ENCODE data around the gene SELENOH.
"Not testable (repeated sequence)": the region's sequence is repeated elsewhere in the genome, so short reads cannot be mapped to it uniquely, and the experiment has no call there.

SELENOH gene, protein sequence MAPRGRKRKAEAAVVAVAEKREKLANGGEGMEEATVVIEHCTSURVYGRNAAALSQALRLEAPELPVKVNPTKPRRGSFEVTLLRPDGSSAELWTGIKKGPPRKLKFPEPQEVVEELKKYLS

DNA sequence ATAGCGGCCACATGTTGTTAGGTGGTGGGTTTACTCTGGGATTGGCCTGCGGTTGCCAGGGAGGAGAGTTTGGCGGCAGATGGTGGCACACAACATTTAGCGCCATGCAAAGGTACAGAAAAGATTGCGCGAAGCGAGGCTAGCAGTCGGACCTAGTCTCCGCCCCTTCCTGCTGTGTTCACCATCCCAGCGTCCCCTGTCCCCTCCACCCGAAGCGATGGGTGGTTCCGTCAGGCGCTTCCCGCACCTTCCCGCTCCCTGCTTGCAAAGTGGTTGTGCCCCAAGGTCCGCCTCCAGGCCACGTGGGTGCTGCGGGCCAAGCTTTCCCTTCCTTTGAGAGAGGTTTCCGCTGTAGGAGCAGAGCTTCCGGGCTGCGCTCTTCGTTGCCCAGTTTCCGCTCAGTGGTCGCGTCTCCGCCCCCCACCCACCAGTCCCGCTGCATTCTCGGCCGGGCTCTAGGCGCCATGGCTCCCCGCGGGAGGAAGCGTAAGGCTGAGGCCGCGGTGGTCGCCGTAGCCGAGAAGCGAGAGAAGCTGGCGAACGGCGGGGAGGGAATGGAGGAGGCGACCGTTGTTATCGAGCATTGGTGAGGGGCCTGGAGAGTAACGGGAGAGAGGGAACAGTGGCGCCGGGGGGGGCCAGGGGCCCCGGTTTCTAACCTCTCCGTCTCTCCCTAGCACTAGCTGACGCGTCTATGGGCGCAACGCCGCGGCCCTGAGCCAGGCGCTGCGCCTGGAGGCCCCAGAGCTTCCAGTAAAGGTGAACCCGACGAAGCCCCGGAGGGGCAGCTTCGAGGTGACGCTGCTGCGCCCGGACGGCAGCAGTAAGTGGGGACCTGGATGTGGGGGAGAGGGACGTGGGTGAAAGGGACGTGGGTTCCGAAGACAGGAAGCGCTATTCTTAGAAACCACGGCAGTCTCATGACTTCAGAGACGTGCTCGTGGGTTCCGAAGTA is at the start of gene SELENOH:
Gene SELENOH, plus strand, starts transcription at position 360 of the 955 bp plus-strand sequence. Its CDS starts 105 bp downstream, at position 465.
- peak; percentile 67 for DNase-seq

DNA sequence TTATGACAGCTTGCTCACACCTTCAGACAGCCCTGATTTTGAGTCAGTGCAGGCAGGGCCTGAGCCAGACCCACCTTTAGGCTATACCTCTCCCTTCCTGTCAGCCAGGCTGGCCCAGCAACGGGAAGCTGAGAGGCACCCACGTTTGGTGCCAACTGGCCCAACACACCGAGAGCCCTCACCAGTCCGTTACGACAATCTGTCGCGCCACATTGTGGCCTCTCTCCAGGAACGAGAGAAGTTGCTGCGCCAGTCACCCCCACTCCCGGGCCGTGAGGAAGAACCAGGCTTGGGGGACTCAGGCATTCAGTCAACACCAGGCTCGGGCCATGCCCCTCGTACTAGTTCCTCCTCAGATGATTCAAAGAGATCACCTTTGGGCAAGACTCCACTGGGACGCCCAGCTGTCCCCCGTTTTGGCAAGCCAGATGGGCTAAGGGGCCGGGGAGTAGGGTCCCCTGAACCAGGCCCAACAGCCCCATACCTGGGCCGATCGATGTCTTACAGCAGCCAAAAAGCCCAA is 42.4 kb upstream of the SELENOH start:
- no peak for DNase-seq

DNA sequence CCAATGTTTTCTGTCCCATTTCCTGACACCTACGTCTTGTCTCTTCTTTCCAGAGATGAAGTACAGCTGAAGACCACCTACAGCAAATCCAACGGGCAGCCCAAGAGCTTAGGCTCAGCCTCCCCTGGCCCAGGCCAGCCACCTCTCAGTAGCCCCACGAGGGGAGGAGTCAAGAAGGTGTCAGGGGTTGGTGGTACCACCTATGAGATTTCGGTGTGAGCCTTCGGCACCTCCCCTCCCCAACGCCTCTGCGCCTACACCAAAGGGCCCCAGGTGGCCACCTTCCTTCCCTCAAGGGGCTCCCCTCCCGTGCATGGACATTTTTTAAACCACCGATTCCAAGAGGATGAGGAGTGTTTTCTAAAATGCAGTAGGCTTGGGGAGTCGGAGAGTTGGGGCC is 41.5 kb upstream of the SELENOH start:
- DNase-seq, result no peak

DNA sequence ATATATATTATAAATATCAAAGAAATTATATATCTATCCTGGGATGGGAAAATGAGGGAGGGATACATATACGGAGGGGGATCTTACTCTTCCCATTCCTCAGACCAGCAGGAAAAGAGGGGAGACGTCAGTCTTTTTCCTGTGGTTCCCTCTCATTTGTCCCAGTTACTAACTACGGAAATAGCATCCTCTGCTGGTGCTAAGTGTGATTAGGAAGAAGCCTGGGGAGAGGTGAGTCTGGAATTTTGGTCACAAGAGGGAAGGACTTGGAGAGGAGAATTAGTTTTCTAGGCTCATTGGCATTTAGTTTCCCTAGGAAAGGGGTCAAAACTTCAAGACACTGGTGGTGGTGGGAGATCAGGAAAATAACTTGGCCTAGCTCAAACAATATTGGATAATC is 40.9 kb upstream of the SELENOH start:
- no peak for DNase-seq

DNA sequence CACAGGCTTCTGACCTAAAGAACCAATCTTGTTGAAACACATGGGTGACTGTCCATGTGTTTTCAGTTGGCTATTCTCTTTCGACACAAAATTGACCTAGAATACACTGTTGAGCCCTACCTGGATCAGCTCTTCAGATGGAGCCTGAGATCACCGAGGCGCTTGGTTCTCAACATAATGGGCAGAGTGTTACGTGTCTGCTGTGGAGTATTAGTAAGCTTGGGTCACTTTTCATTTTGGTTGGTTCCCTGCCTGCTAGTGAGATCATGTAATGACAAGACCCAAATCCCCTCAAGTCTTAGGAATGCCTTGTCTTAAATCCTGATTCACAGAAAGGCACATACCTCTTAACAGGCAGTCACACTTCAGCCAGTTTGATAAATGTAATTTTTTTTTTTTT is 38.0 kb upstream of the SELENOH start:
- DNase-seq, result no peak

DNA sequence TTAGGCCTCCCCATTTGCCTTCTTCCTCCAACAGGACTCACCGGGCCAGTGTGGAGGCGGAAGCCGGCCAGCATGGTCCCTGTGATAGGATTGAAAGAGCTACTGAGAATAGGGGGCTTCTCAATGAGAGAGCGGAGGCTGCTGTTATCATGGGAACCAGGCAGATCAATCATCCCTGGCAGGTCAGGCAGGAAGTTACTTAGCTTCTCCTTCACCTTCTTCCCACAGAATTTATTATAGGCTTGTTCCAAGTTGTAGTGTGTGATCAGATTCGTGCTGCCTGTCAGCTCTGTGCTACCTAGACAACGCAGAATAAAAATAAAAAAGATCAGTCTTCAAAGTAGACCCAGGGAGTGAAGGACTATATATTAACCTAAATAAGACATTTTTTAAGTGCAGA is 36.4 kb upstream of the SELENOH start:
- DNase-seq, result no peak

DNA sequence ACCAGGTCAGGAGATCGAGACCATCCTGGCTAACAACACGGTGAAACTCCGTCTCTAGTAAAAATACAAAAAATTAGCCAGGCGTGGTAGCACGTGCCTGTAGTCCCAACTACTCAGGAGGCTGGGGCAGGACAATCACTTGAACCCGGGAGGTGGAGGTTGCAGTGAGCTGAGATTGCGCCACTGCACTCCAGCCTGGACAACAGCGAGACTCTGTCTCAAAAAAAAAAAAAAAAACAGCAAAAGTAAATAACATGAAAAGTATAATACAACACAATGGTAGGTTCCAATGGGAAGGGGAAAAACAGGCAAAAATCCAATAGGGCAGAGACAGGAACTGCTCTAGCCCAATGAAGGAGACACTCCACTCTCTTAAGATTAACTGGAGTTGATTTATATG is 35.9 kb upstream of the SELENOH start:
- not testable (repeated sequence) for DNase-seq

DNA sequence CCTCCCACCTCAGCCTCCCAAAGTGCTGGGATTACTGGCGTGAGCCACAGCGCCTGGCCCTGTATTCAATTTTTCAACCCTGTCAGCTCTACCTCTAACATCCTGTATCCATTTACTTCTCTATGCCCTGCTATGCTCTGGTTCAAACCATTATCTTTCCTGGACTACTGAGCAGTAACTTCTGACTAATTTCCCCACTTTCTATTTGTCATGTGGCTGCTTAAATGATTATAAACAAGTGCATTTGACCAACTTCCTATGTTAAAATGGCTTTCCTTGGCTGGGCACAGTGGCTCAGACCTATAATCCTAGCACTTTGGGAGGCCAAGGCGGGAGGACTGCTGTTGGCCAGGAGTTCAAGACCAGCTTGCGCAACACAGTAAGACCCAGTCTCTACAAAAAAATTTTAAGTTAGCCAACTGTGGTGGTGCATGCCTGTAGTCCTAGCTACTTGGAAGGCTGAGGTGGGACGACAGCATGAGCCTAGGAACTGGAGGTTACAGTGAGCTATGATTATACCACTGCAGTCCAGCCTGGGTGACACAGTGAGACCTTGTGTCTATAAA is 31.4 kb upstream of the SELENOH start:
- no peak for DNase-seq

DNA sequence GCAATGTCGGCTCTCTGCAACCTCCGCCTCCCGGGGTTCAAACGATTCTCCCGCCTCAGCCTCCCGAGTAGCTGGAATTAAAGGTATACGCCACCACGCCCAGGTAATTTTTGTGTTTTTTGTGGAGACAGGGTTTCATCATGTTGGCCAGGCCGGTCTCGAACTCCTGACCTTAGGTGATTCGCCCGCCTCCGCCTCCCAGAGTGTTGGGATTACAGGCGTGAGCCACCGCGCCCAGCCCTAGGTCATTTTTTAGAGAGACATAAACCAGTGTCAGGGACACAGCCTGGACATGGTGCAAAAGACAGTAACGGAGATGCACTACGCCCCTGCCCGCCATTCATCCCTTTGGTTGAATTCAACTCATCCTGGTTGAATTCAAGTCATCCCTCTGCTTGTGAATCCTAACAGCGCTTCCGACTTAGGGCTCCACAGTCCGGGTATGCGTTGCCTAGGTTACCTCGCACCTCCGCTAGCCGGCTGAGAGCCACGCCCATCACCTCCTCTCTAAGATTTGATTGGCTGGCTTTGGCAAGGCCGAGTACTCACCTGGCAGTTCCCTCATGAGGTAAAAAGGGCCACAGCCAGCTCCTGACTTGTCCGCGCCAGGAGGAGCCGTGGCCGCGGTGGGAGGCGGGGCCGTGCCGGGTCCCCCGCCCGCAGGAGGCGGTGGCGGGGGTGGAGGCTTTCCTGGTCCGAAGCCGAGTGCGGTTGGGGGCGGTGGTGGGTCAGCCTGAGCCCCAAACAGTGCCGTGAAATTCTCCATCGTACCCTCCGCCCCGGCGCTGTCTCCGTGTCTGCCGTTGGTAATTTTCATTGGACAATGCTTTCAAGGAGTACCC is 29.7 kb upstream of the SELENOH start, which contains the start of gene MED19:
Gene MED19, minus strand, starts transcription at position 802 of the 842 bp plus-strand sequence. Its CDS starts 36 bp downstream, at position 766.
- peak; percentile 75 for DNase-seq

DNA sequence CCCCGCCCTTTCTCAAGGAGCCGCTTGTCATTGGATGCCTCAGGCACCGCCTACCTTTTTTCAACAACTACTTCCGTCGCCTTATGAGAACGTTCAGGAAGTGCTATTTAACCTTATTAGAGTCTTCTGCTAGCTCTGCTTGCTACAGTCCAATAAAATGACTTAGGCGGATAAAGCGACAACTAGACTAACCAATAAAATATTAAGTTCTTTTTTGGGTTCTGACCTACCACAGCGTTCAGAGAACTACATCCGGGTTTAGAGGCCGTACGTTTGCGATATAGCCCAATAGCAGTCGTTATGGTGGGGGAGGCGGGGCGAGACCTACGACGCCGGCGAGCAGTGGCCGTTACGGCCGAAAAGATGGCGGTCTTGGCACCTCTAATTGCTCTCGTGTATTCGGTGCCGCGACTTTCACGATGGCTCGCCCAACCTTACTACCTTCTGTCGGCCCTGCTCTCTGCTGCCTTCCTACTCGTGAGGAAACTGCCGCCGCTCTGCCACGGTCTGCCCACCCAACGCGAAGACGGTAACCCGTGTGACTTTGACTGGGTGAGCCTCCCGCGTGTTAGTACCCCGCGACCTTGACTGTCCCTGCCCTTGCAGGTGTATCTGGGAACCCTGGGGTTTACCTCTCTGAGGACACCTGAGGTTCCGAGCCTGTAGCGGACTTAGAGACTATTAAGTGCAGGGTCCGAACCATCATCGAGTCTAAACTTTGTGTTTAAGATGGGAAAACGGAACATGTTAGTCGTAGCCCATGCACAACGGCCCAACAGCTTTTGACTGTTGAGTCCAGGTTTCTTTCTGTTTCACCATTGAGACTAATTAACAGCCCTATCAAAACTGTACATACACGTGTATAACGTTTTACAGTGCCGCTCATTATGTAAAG is 28.8 kb upstream of the SELENOH start, which contains the start of gene TMX2:
Gene TMX2, plus strand, starts transcription at position 338 of the 895 bp plus-strand sequence. Its CDS starts 26 bp downstream, at position 364.
- peak; percentile 98 for DNase-seq

DNA sequence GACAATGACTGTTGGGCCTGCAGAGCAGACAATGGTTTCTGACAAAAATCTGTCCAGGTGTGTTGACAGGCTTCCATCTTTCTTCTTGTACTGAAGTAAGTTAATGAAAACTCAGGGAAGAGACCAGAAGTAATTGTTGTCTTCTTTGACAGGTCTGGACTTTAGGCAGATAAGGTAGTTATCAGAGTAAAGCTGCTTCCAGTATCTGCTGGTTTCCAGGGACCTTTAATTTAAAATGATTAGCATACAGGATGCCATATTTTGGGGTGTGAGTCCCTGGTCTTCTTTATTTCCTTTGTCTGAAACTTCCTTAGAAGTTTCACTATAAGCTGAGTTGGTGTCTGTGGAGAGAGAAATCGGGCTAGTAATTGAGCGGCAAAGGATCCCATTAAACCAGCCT is 27.5 kb upstream of the SELENOH start:
- no peak for DNase-seq

DNA sequence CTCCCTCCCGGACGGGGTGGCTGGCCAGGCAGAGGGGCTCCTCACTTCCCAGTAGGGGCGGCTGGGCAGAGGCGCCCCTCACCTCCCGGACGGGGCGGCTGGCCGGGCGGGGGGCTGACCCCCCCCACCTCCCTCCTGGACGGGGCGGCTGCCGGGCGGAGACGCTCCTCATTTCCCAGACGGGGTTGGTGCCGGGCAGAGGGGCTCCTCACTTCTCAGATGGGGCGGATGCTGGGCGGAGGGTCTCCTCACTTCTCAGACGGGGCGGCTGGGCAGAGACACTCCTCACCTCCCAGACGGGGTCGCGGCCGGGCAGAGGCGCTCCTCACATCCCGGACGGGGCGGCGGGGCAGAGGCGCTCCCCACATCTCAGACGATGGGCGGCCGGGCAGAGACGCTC is 24.6 kb upstream of the SELENOH start:
- DNase-seq, result not testable (repeated sequence)

DNA sequence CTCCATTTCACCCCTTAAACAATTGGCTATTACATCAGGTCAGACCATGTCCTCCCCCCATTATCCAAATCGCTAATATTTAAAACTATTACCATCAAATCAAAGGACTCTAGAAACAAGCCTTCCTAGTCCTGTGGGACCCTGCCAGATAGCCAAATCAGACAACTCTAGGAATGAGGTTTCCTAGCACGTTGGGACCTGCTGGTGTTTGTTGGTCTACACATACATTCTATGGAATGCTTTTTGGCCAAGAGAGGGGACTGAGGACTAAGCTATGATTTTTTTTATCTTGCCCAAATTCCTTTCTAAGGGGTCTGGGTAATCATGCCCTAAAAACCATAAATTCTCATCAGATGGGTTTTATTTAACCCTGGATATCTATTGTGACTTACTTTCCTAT is 14.1 kb upstream of the SELENOH start:
- no peak for DNase-seq

DNA sequence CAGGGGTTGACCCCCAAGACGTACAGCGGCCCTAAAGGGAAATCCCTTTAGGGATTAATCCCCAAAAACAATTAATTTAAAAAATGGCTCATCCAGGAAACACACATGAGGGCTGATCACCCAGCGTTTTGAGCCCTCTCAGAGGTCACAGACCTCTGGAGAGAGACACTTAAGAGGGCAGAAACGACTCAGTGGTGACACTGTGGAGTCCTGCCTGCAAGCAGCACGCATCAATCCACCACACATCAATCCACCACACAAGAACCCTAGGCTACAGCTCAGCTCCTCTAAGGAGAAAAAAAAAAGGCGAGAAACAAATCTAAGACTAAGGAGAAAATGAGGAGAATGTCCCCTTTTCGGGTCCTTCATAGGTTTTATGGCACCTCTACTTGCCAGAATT is 12.5 kb upstream of the SELENOH start:
- DNase-seq, result no peak

DNA sequence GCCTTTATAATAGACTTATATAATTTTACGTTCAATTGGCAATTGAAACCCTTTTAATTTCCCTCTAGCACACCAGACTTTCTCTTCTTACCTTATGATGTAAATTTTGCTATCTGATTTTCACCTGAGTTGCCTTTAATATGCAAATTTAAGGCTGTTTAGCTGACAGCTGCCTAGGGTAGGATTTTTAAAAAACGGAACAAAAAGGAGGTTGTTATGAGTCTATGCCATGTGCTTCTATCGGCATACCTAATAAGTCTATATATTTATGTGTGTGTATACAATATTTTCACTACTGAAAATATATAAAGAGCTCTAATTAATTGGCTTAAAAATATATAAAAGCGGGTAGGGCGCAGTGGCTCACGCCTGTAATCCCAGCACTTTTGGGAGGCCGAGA is 11.8 kb upstream of the SELENOH start:
- no peak for DNase-seq

DNA sequence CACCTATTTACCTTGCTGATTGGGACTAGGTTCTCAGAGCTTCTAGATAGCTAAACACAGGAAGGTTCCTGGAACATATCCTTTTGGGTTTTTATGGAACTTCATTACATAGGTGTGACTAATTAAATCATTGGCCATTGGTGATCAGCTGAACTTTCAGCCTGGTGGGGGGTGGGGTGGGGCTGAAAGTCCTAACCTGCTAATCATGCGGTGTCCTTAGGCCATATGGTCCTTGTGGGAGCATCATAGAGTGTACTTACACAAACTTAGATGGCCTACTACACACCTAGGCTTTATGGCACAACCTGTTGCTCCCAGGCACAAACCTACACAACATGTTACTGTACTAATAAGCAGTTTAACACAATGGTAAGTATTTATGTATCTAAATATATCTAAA is 8.6 kb upstream of the SELENOH start:
- DNase-seq, result no peak

DNA sequence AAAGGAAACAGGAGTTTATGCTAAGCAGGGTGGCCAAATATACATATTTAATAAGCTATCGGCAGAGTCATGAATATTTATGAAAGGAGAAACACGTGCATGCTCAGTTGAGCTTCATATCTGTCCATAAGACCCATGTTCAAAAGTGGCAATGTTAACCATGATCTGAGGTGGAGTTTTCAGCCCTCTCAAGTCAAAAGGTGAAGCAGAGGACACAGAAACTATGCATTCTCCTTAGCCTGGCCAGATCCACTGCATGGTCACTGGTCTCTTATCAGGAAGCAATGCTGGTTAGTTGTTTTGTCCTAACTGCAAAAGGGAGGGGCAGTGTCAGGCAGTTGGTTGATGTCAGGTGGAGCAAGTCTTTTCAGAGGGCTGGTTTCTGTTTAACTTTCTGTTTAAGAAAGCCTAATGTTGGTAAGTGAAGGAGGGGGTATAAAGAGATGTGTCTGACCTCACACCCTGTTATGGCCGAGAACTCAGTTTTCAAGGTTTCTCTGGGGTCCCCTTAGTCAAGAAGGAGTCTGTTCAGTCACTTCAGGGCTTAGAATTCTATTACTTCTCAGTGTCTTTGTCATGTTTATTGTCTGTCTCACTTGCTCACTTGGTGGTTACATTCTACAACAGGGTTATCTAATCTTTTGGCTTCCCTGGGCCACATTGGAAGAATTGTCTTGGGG is 5.5 kb upstream of the SELENOH start:
- DNase-seq, result no peak

DNA sequence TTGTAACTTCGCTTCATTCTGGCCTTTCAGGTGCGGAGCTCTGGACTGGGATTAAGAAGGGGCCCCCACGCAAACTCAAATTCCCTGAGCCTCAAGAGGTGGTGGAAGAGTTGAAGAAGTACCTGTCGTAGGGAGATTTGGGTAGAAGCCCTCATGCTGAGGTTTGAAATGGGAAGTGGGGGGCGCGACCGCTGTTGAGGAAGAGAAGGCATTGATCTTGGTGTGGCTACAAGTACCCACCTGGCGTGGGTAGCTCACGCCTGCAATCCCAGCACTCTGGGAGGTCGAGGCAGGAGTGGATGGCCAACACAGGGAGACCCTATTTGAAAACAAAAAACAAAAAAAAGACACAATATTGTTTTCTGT is 779 bp downstream of the SELENOH start:
- DNase-seq, result no peak

DNA sequence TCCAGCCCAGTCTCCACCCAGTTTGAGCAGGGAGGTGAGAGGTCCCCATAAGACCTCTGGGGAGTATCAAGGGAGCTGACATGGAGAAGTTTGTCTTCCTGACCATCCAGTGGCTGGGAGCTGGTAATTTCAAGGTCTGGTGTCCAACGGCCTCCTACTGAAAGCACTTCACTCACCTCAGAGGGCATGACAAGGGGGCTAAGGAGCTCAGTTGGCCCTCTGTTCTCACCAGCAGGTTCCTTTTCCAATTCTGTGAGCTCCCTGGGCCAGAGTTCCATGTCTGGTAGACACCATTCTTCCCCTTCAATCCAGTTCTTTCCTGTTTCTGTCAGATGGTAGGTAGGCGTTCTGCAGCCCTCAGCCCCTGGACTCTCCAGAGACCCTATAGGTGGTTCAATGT is 3.1 kb downstream of the SELENOH start:
- DNase-seq, result no peak

DNA sequence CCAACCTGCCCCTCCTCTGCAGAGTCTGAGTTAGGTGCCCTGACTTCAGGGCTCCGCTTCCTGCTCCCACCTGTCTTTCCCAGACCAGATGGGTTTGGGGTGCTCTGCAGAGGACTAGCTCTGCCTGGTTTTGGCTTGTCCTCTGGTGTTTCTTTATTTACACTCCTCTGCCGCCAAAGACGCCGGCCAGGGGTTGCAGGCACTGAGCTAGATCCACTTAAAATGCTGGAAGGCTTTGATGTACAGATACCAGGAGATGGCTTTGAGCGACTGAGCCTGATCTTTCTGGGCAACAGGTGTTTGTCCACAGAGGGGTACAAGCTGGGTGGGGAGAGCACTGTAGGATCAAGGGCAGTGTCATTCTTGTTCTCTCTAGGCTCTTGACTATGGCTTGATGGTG is 3.9 kb downstream of the SELENOH start:
- no peak for DNase-seq

DNA sequence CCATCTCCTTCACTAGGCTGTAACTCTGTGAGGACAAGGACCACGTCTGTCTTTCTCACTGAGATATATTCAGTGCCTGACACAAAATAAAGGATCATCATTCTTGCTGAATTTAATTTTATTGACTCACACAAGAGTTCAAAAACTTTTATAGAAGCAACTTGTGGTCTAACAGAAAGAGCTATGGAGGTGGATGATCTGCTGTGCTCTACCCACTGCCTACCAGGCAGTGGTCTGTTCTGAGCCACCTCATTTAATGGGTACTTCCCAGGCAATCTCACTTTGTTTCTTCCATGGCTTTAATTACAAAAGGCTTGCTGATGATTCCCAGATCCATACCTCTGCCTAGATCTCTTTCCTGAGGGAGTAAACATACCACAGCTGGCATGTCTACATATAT is 5.6 kb downstream of the SELENOH start:
- DNase-seq, result no peak
